Measurements from ENCODE around the gene FMNL2.

DNA sequence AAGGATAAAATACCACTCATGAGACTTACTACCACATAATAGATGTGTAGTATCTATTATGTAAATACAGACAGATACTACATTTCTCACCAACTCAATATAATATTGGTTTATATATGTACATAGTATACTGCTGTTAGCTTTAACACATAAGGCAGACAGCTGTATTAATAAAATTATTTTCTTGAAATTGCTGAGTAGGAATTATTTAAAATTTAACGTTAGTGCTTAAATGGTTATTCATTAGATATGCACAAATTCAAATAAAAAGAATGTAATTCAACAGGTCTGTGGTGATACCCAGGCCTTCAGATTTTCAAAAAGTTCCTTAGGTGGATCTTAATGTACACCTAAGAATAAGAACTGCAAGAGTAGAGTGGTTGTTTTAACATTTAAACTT lies 323.2 kb downstream of the FMNL2 start:
- TF ChIP-seq, protein P1, sequence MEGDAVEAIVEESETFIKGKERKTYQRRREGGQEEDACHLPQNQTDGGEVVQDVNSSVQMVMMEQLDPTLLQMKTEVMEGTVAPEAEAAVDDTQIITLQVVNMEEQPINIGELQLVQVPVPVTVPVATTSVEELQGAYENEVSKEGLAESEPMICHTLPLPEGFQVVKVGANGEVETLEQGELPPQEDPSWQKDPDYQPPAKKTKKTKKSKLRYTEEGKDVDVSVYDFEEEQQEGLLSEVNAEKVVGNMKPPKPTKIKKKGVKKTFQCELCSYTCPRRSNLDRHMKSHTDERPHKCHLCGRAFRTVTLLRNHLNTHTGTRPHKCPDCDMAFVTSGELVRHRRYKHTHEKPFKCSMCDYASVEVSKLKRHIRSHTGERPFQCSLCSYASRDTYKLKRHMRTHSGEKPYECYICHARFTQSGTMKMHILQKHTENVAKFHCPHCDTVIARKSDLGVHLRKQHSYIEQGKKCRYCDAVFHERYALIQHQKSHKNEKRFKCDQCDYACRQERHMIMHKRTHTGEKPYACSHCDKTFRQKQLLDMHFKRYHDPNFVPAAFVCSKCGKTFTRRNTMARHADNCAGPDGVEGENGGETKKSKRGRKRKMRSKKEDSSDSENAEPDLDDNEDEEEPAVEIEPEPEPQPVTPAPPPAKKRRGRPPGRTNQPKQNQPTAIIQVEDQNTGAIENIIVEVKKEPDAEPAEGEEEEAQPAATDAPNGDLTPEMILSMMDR (IDR thresholded peaks at IDR 0.05 in 8 of 11, conservative IDR thresholded peaks at IDR 0.05 in 3 of 11): no peak
- no peak for TF ChIP-seq POLR2A (IDR thresholded peaks at IDR 0.05)

Data from spleen (tissue), 7 donors.